MCF 10A (cell line): Measurements from ENCODE around the gene KIF15. TPM values are rescaled to one million over a fixed set of nuclear protein-coding genes. Genes with fewer than 3 reads are reported as not detected.

Experiments used
- BruUV-seq: library from RNA; stranded (reverse); fragments of 400-500 nt; replicated peaks from 2 replicates; lab custom pipeline; 2021; lab: Mats Ljungman, UMichigan
- CTCF ChIA-PET: fragments of 300-600 bp; sonication (Branson Sonifier 250); formaldehyde crosslinking; extraction: SDS; loops from one replicate; lab custom pipeline; 2021; ENCODE audit warnings: antibody characterized with exemption, inconsistent platforms; lab: Yijun Ruan, JAX
- POLR2A ChIA-PET: fragments of 300-600, 350-650 bp; sonication (Branson Sonifier 250); formaldehyde crosslinking; extraction: SDS; loops from one replicate; lab custom pipeline; 2020; ENCODE audit warnings: antibody characterized with exemption, inconsistent platforms; lab: Yijun Ruan, JAX
- DNase-seq: peaks from one replicate; pipeline ENCODE4 v3.0.0-alpha.2; 2018; ENCODE audit not compliant: unreplicated experiment
- H3K27ac Mint-ChIP-seq: one replicate; pipeline ENCODE4 v1.8.0; 2022; ENCODE audit warnings: mild to moderate bottlenecking, low read depth, mixed read lengths; ENCODE audit not compliant: unreplicated experiment
- H3K27me3 Mint-ChIP-seq: one replicate; pipeline ENCODE4 v1.8.0; 2022; ENCODE audit warnings: mixed read lengths; ENCODE audit not compliant: insufficient read depth, unreplicated experiment
- H3K36me3 Mint-ChIP-seq: one replicate; pipeline ENCODE4 v1.8.0; 2022; ENCODE audit warnings: mild to moderate bottlenecking, moderate library complexity, mixed read lengths; ENCODE audit not compliant: insufficient read depth, unreplicated experiment
- H3K4me1 Mint-ChIP-seq: one replicate; pipeline ENCODE4 v1.8.0; 2022; ENCODE audit warnings: mixed read lengths; ENCODE audit not compliant: insufficient read depth, unreplicated experiment
- H3K4me3 Mint-ChIP-seq: one replicate; pipeline ENCODE4 v1.8.0; 2022; ENCODE audit warnings: mild to moderate bottlenecking, moderate library complexity, mixed read lengths; ENCODE audit not compliant: unreplicated experiment
- H3K9me3 Mint-ChIP-seq: one replicate; pipeline ENCODE4 v1.8.0; 2022; ENCODE audit warnings: mixed read lengths; ENCODE audit not compliant: unreplicated experiment
- intact Hi-C: fragments of 100-400 bp; cut with micrococcal nuclease; formaldehyde crosslinking; loops from 2 replicates; pipeline ENCODE4 v1.14.1; 2022
- total RNA-seq: library from RNA; stranded (reverse); gene quantifications from 2 replicates; pipeline ENCODE4 v1.2.3, GENCODE V29; 2022
- TF ChIP-seq, protein P1 (sequence below): fragments of 200-600 bp; IDR thresholded peaks from one replicate; pipeline ENCODE4 v1.8.0; 2022; ENCODE audit warnings: antibody characterized with exemption, mild to moderate bottlenecking; ENCODE audit not compliant: unreplicated experiment

The KIF15 gene
- total RNA-seq, 1 experiment from 2014 or later = 10.6 TPM

DNA sequence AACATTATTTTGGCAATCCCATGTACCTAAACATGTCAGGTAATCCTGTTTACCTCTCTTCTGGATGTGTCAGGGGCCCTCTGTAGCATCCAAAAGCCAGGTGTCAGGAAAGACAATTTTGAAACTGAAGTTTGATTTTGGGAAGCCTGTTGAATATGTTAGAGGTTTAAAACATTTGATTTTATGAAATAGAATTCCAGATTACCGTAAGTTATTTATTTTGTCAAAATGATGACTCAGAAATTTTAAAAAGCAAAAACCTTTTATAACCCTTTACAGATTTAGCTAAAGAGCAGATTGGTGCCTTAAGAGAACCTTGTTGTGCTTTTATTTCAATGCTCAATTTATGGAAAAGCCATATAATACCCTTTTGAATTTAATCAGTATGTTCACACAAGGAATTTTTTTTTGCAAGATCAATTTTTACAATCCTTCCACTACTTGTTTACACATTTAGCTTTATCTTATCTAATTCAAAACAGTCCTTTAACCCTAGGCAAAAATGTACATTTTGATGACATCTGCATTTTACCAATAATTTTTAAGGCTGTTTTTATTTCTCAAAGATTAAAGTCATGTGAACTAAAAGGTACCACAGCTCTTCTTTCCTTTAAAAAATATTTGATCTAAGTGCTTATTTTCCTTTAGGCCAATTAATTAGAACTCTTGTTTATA, 10.0 kb downstream of the KIF15 start:
- no peaks in the 10 kb centered on the region for H3K27me3 Mint-ChIP-seq
- BruUV-seq = no TSS peak
- H3K4me1 Mint-ChIP-seq = no peaks in the 10 kb centered on the region
- TF ChIP-seq, protein P1, sequence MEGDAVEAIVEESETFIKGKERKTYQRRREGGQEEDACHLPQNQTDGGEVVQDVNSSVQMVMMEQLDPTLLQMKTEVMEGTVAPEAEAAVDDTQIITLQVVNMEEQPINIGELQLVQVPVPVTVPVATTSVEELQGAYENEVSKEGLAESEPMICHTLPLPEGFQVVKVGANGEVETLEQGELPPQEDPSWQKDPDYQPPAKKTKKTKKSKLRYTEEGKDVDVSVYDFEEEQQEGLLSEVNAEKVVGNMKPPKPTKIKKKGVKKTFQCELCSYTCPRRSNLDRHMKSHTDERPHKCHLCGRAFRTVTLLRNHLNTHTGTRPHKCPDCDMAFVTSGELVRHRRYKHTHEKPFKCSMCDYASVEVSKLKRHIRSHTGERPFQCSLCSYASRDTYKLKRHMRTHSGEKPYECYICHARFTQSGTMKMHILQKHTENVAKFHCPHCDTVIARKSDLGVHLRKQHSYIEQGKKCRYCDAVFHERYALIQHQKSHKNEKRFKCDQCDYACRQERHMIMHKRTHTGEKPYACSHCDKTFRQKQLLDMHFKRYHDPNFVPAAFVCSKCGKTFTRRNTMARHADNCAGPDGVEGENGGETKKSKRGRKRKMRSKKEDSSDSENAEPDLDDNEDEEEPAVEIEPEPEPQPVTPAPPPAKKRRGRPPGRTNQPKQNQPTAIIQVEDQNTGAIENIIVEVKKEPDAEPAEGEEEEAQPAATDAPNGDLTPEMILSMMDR = no peak
- H3K4me3 Mint-ChIP-seq = no peak overlapping the region
- ChIA-PET CTCF (interaction anchor here (0.6 kb wide), 3 partner anchors 9 to 143 kb away, joined by 3 to 4 read pairs (median 4); no protein-coding TSS in a partner anchor), POLR2A (interaction anchor here (0.7 to 3.3 kb wide), 3 partner anchors 10 to 21 kb away, joined by 3 to 21 read pairs (median 3); partner anchors contain the start of genes KIAA1143 and KIF15)
- H3K9me3 Mint-ChIP-seq = peaks cover 8% of the 10 kb centered on the region
- no peak overlapping the region for H3K27ac Mint-ChIP-seq
- DNase-seq = no peak
- intact Hi-C loops = no loop called here
- peaks cover 25% of the 10 kb centered on the region for H3K36me3 Mint-ChIP-seq

DNA sequence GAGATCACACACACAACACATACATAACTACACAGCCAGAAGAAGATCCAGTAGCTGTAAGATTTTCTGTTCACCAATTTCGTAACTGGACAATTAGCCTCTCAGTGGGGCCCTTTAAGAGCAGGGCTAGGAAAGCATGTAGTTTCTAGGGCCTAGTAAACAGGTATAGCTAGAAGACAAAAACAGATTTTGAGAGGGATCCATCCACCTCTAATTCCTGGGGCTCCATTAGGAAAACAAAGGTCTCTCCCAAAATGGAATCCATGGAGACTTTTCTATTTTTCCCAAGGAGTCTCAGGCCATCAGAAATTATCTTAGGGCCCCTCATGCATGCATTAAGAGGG, 10.5 kb downstream of the KIF15 start:
- peaks cover 22% of the 10 kb centered on the region for H3K36me3 Mint-ChIP-seq
- intact Hi-C loops = no loop called here

DNA sequence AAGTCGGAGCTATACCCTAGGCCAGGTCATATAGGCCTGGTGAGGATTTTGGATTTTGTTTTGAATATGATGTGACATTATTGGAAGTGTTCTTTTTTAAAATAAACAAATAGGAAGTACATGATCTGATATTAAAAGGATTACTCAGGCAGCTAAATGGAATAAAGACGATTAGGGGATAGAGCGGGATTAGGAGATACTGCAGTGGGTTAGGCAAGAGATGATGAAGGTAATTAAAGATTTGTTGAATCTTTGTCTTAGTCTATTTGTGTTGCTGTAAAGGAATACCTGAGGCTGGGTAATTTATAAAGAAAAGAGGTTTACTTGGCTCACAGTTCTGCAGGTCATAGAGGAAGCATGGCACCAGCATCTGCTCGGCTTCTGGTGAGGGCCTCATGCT, 21.3 kb downstream of the KIF15 start:
- H3K4me3 Mint-ChIP-seq = no peak overlapping the region
- peaks cover 11% of the 10 kb centered on the region for H3K36me3 Mint-ChIP-seq
- no peak overlapping the region for H3K27ac Mint-ChIP-seq
- H3K4me1 Mint-ChIP-seq = no peaks in the 10 kb centered on the region
- intact Hi-C loops = no loop called here
- no peaks in the 10 kb centered on the region for H3K9me3 Mint-ChIP-seq
- TF ChIP-seq, protein P1 = no peak
- BruUV-seq = no TSS peak
- ChIA-PET POLR2A (no interaction called here), CTCF (no interaction called here)
- DNase-seq = no peak
- no peaks in the 10 kb centered on the region for H3K27me3 Mint-ChIP-seq

More for the DNA sequence above, 10.5 kb downstream of the KIF15 start:
- no peak for DNase-seq
- H3K4me1 Mint-ChIP-seq = no peaks in the 10 kb centered on the region
- H3K4me3 Mint-ChIP-seq = no peak overlapping the region
- CTCF ChIA-PET = interaction anchor here (0.6 kb wide), 2 partner anchors 54 to 142 kb away, joined by 3 to 4 read pairs; no protein-coding TSS in a partner anchor
- no peak overlapping the region for H3K27ac Mint-ChIP-seq
- TF ChIP-seq, protein P1 = no peak
- POLR2A ChIA-PET = interaction anchor here (0.7 to 3.3 kb wide), 3 partner anchors 10 to 20 kb away, joined by 3 to 21 read pairs (median 3); partner anchors contain the start of genes KIAA1143 and KIF15
- H3K27me3 Mint-ChIP-seq = no peaks in the 10 kb centered on the region
- H3K9me3 Mint-ChIP-seq = peaks cover 8% of the 10 kb centered on the region
- no TSS peak for BruUV-seq

- BruUV-seq = no TSS peak
- H3K9me3 Mint-ChIP-seq = no peaks in the 10 kb centered on the region
- DNase-seq = no peak
- peaks cover 12% of the 10 kb centered on the region for H3K36me3 Mint-ChIP-seq
- H3K4me3 Mint-ChIP-seq = no peak overlapping the region
- H3K4me1 Mint-ChIP-seq = no peaks in the 10 kb centered on the region
- ChIA-PET POLR2A (no interaction called here), CTCF (no interaction called here)
- intact Hi-C loops = no loop called here
- no peak overlapping the region for H3K27ac Mint-ChIP-seq
- no peaks in the 10 kb centered on the region for H3K27me3 Mint-ChIP-seq
- TF ChIP-seq, protein P1 = no peak
Observed at GRCh38 chr3:44795197-44795596, 33.6 kb downstream of the KIF15 start.
